IPS-18c (cell line): Measurements from ENCODE around the gene CADM2.

Experiments used
- H3K4me3 ChIP-seq: 2 replicates; pipeline ENCODE4 v1.7.0; 2013; ENCODE audit warnings: low read depth, mild to moderate bottlenecking, low read length, moderate library complexity; ENCODE audit not compliant: insufficient read depth
- H3K9me3 ChIP-seq: one replicate; pipeline ENCODE4 v1.6.1; 2013; ENCODE audit warnings: mild to moderate bottlenecking, low read length, moderate library complexity; ENCODE audit not compliant: control insufficient read depth, insufficient read depth

Gene CADM2

DNA sequence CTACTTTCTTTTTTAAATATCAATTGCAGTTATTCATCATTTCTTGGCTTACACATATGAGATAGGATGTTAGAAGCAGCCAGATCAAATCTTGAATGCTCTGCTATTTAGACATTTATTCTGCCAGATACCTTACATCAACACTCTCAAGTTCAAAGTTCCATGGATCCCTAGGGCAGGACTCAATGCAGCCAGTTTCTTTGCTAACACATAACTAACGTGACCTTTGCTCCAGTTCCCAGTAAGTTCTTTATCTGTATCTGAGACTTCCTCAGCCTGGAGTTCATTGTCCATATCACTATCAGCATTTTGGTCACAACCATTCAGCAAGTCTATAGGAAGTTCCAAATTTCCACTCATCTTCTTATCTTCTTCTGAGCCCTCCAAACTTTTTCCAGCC lies 1092.3 kb downstream of the CADM2 start:
- Histone ChIP-seq H3K9me3 (no peaks in the 10 kb centered on the region), H3K4me3 (no peak overlapping the region)

- Histone ChIP-seq H3K4me3 (no peak overlapping the region), H3K9me3 (no peaks in the 10 kb centered on the region)
These were observed 1097.2 kb downstream of the CADM2 start for GRCh38 chr3:86056032-86056431.

GRCh38 chr3:86056962-86057361 lies 1098.2 kb downstream of the CADM2 start:
- Histone ChIP-seq H3K4me3 (no peak overlapping the region), H3K9me3 (no peaks in the 10 kb centered on the region)

- Histone ChIP-seq H3K9me3 (no peaks in the 10 kb centered on the region), H3K4me3 (no peak overlapping the region)
These were observed 1115.0 kb downstream of the CADM2 start for GRCh38 chr3:86073799-86074198.

GRCh38 chr3:86087160-86087871 lies 1128.5 kb downstream of the CADM2 start:
- Histone ChIP-seq H3K4me3 (no peak overlapping the region), H3K9me3 (peaks cover 2% of the 10 kb centered on the region)

DNA sequence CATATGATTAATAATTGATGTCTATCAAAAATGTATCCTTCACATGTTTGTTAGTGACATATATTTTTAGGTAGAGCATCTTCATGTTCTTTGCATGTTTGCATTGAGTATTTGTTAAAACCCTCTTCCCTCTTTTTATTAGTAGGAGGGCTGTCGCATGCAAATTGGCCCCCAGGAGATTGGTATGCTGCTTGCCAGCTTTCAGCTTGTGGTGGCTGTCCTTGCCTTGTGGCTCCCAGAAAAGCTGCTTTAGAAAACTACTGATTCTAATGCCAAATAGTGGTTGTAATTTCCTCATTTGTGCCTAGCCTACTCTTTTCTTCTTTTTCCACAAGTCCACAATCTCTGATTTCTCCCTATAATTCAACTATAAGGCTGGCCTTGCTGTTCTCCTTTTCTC lies 1145.4 kb downstream of the CADM2 start:
- Histone ChIP-seq H3K9me3 (peaks cover 5% of the 10 kb centered on the region), H3K4me3 (no peak overlapping the region)

DNA sequence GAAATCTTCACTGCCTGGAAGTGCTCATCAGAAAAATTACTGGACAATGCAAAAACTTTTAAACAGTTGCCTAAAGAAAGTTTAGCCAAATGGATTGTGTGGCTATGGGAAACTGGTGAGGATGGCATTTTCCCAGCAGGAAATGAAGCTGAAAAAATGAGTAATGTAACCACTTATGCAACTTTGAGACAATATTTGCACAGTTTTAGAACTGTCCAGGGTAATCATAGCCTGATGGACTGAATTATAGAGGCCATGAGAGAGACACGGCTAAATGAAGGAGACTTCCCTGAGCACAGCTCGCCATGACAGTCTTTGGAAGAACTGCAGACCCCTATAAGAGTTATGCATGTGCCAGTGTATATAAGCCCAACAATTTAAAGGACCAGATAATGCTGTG lies 1150.6 kb downstream of the CADM2 start:
- peaks cover 5% of the 10 kb centered on the region for H3K9me3 ChIP-seq
- no peak overlapping the region for H3K4me3 ChIP-seq
